K562 (cell line): ENCODE measurements around the gene PTK7. TPM values are rescaled to one million over a fixed set of nuclear protein-coding genes. Genes with fewer than 3 reads are reported as not detected.

Source experiments
- BRD4 ChIP-seq: fragments of 200-600 bp; sonication (generic); IDR thresholded peaks from 2 replicates; pipeline ENCODE4 v1.6.1; 2017; ENCODE audit warnings: inconsistent platforms
- FIP1L1 ChIP-seq: fragments of 200-400 bp; formaldehyde crosslinking; IDR thresholded peaks from 2 replicates; pipeline ENCODE4 v1.6.1; 2018; ENCODE audit warnings: mild to moderate bottlenecking, low read depth, low read length; ENCODE audit not compliant: poor library complexity, severe bottlenecking
- HOXB6 ChIP-seq: fragments of 250-450 bp; sonication (Bioruptor Pico); IDR thresholded peaks from 2 replicates; pipeline ENCODE4 v1.5.1; 2022; ENCODE audit warnings: mild to moderate bottlenecking, borderline replicate concordance
- NCOA1 ChIP-seq: fragments of 450-650 bp; IDR thresholded peaks from 2 replicates; pipeline ENCODE4 v1.6.1; 2016; ENCODE audit warnings: low read depth
- RBM39 ChIP-seq: fragments of 200-400 bp; formaldehyde crosslinking; optimal IDR thresholded peaks from 2 replicates; pipeline ENCODE3; 2018; ENCODE audit warnings: low read depth, low read length
- SMARCB1 ChIP-seq: IDR thresholded peaks from 2 replicates; pipeline ENCODE4 v1.6.1; 2011; ENCODE audit warnings: improper control_type of control experiment, low read depth; ENCODE audit not compliant: insufficient read length
- ZEB2 ChIP-seq: fragments of 450-650 bp; IDR thresholded peaks from 2 replicates; pipeline ENCODE4 v1.6.1; 2016
- ZNF584 ChIP-seq: fragments of 200-800 bp; sonication (Bioruptor generic); IDR thresholded peaks from 2 replicates; pipeline ENCODE4 v1.6.1; 2016; ENCODE audit warnings: low read depth, mild to moderate bottlenecking, missing genetic modification characterization, missing compliant biosample characterization
- polyA plus RNA-seq, 8 experiments: library from polyadenylated mRNA; depleted of rRNA in 4 of 8; stranded (reverse) in 5 of 8; unstranded in 3 of 8; fragments of >200 nt; fragmentation: Nextera tagmentation in 2 of 8; fragmentation: Illumina TruSeq in 1 of 8; extraction: Ambion mirVana in 2 of 8; extraction: Trizol in 1 of 8; gene quantifications; 2 replicates each; pipeline versions ENCODE4 v1.2.1 to v1.2.3, GENCODE V29; 2011 to 2014; ENCODE audit warnings: inconsistent platforms in 1 of 8, missing spikeins in 1 of 8
- total RNA-seq, 7 experiments: library from RNA; depleted of rRNA in 6 of 7; stranded (reverse); fragments of >200 nt in 6 of 7; fragmentation: Illumina TruSeq in 2 of 7; extraction: Trizol in 2 of 7; gene quantifications; 2 replicates each; pipeline versions ENCODE4 v1.2.1 to v1.2.3, GENCODE V29; 2011 to 2021; ENCODE audit warnings: low replicate concordance in 1 of 7
- TF ChIP-seq, protein P1 (sequence below): fragments of 250-450 bp; sonication (Bioruptor Pico); IDR thresholded peaks from 2 replicates; pipeline ENCODE4 v1.5.0; 2020; ENCODE audit warnings: mild to moderate bottlenecking, borderline replicate concordance
- TF ChIP-seq, protein P2 (sequence below): fragments of 450-650 bp; IDR thresholded peaks from 2 replicates; pipeline ENCODE4 v1.6.1; 2016; ENCODE audit warnings: antibody characterized with exemption
- TF ChIP-seq, protein P3 (sequence below): sonication (generic); formaldehyde crosslinking; IDR thresholded peaks from 2 replicates; pipeline ENCODE4 v1.8.1; 2023; ENCODE audit warnings: mild to moderate bottlenecking, missing genetic modification reagents

Gene PTK7
- total and polyA plus RNA-seq, 9 of the 15 experiments (the other 6 are each of a cell fraction or from before 2014, with no cell fraction given), result 0.20 to 6.8 (median 4.2) TPM

DNA sequence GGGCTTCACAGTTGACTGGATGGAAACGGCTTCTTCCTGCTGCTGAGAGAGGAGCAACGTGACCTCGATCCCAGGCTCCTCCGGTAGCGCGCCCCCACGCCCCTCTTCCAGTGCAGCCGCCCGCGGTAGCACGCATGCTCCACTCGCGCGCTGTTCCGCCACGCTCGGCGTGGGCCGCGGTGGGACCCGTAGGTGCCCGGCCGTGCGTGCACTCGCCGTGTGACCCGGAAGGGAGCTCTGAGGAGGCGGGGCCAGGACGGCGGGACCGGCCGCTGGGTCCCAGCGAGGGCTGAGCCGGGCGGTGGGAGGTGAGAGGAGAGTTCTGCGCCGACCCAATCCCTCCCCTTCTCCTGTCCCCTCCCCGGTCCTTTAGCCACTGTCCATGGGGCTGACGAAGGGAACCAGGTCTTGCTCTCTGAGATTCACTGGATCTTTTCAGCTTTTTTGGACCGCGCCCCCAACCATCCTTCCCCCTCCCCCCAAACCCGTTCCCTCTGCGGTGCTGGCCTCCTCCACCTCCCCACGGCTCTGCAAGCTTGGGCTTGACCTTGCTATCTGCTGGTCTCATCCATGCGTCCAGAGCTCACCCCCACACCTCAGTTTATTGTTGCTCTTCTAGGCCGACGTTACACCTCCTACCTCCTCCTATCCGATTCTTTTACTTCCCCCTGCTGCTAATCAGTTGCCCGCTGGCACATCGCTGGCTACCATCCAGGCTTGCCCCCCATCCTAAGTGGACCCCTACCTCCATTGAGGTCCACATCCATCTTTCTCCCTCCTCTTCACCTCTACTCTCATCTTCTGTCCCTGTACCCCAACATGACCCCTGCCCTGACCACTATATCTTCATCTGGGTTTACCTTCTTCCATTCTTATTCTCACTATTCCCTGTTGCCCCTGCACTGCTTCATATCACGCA, 106.1 kb downstream of the PTK7 start, which contains the start of gene CUL9 (continued):
- TF ChIP-seq, protein P1, sequence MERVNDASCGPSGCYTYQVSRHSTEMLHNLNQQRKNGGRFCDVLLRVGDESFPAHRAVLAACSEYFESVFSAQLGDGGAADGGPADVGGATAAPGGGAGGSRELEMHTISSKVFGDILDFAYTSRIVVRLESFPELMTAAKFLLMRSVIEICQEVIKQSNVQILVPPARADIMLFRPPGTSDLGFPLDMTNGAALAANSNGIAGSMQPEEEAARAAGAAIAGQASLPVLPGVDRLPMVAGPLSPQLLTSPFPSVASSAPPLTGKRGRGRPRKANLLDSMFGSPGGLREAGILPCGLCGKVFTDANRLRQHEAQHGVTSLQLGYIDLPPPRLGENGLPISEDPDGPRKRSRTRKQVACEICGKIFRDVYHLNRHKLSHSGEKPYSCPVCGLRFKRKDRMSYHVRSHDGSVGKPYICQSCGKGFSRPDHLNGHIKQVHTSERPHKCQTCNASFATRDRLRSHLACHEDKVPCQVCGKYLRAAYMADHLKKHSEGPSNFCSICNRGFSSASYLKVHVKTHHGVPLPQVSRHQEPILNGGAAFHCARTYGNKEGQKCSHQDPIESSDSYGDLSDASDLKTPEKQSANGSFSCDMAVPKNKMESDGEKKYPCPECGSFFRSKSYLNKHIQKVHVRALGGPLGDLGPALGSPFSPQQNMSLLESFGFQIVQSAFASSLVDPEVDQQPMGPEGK (CRISPR knock-in tag), result no peak
- TF ChIP-seq, protein P2, sequence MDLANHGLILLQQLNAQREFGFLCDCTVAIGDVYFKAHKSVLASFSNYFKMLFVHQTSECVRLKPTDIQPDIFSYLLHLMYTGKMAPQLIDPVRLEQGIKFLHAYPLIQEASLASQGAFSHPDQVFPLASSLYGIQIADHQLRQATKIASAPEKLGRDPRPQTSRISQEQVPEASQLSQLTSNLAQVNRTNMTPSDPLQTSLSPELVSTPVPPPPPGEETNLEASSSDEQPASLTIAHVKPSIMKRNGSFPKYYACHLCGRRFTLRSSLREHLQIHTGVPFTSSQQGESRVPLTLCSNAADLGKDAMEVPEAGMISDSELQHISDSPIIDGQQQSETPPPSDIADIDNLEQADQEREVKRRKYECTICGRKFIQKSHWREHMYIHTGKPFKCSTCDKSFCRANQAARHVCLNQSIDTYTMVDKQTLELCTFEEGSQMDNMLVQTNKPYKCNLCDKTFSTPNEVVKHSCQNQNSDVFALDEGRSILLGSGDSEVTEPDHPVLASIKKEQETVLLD, result peak; percentile 65; the same call in 1 of the 2 replicates
- TF ChIP-seq ZEB2, result peak; percentile 12; the same call in 1 of the 2 replicates
- 0 out of 2 replicates have a peak, but pooled peaks have one; percentile 61 for TF ChIP-seq ZNF584
- peak; percentile 23 for TF ChIP-seq SMARCB1
- TF ChIP-seq RBM39, result no peak
- 0 out of 2 replicates have a peak, but pooled peaks have one; percentile 10 for TF ChIP-seq BRD4
- peak; percentile 15; the same call in 1 of the 2 replicates for TF ChIP-seq NCOA1
- TF ChIP-seq, protein P3, sequence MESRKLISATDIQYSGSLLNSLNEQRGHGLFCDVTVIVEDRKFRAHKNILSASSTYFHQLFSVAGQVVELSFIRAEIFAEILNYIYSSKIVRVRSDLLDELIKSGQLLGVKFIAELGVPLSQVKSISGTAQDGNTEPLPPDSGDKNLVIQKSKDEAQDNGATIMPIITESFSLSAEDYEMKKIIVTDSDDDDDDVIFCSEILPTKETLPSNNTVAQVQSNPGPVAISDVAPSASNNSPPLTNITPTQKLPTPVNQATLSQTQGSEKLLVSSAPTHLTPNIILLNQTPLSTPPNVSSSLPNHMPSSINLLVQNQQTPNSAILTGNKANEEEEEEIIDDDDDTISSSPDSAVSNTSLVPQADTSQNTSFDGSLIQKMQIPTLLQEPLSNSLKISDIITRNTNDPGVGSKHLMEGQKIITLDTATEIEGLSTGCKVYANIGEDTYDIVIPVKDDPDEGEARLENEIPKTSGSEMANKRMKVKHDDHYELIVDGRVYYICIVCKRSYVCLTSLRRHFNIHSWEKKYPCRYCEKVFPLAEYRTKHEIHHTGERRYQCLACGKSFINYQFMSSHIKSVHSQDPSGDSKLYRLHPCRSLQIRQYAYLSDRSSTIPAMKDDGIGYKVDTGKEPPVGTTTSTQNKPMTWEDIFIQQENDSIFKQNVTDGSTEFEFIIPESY (CRISPR knock-in tag), result peak; percentile 88
- TF ChIP-seq HOXB6 (CRISPR knock-in tag), result no peak
- TF ChIP-seq FIP1L1, result peak; percentile 87
